GM18505 (cell line): ENCODE results near the gene FLAD1.

Experiments
- ATAC-seq: cut with Tn5 transposase; IDR thresholded peaks from one replicate; pipeline ENCODE4 v1.9.1; 2021; ENCODE audit not compliant: unreplicated experiment
- POLR2A ChIP-seq: IDR thresholded peaks from 4 replicates; pipeline ENCODE4 v1.6.1; 2011; ENCODE audit warnings: borderline replicate concordance; ENCODE audit not compliant: insufficient read depth, insufficient read length; ENCODE audit errors: extremely low read depth

FLAD1 gene

GRCh38 chr1:154996966-154997701 is 14.0 kb downstream of the FLAD1 start:
- TF ChIP-seq POLR2A: no peak
- no peak for ATAC-seq

GRCh38 chr1:154998201-154998780 is 15.1 kb downstream of the FLAD1 start:
- ATAC-seq: no peak
- TF ChIP-seq POLR2A: no peak

- TF ChIP-seq POLR2A: peak; percentile 76
- ATAC-seq: no peak
Measured at GRCh38 chr1:154998818-154999570, 15.8 kb downstream of the FLAD1 start.

- TF ChIP-seq POLR2A: peak; percentile 10
- no peak for ATAC-seq
Measured at GRCh38 chr1:154999571-155000410, 16.6 kb downstream of the FLAD1 start.

GRCh38 chr1:155000411-155000725 is 17.2 kb downstream of the FLAD1 start:
- no peak for ATAC-seq
- TF ChIP-seq POLR2A: no peak

GRCh38 chr1:155000726-155001424 is 17.7 kb downstream of the FLAD1 start:
- peak; percentile 38 for ATAC-seq

GRCh38 chr1:155001425-155001674 is 18.2 kb downstream of the FLAD1 start:
- no peak for TF ChIP-seq POLR2A
- ATAC-seq: no peak

More at GRCh38 chr1:155000726-155001424, 17.7 kb downstream of the FLAD1 start:
- peak; percentile 63 for TF ChIP-seq POLR2A

- ATAC-seq: peak; percentile 50
- no peak for TF ChIP-seq POLR2A
Measured at GRCh38 chr1:155001675-155002463, 18.7 kb downstream of the FLAD1 start.

GRCh38 chr1:155002464-155003226 is 19.5 kb downstream of the FLAD1 start, which contains the start of gene ZBTB7B:
Gene ZBTB7B (plus strand): TSS chr1:155002802. CDS start chr1:155014661, 11,859 bp downstream.
- no peak for TF ChIP-seq POLR2A
- ATAC-seq: no peak

- peak; percentile 37 for TF ChIP-seq POLR2A
- no peak for ATAC-seq
Measured at GRCh38 chr1:155003227-155003765, 20.2 kb downstream of the FLAD1 start.

- ATAC-seq: no peak
Measured at GRCh38 chr1:155003766-155004351, 20.7 kb downstream of the FLAD1 start.

More at GRCh38 chr1:155003766-155004351, 20.7 kb downstream of the FLAD1 start:
- no peak for TF ChIP-seq POLR2A
